SK-N-SH (cell line): ENCODE data around the gene TEPSIN. TPM values are rescaled to one million over a fixed set of nuclear protein-coding genes. Genes with fewer than 3 reads are reported as not detected.

Experiments used
- CTCF ChIA-PET: fragments of 300-600, 350-600 bp; formaldehyde crosslinking; extraction: SDS; loops from one replicate; lab custom pipeline; 2021; lab: Yijun Ruan, JAX
- POLR2A ChIA-PET: fragments of 350-600 bp; sonication (Branson Sonifier 250); formaldehyde crosslinking; extraction: SDS; loops from one replicate; lab custom pipeline; 2020; ENCODE audit warnings: antibody characterized with exemption, inconsistent platforms; lab: Yijun Ruan, JAX
- DNase-seq: peaks from one replicate; pipeline ENCODE4 v3.0.0; 2012
- H2AFZ ChIP-seq: fragments of 200-600 bp; sonication (generic); 2 replicates; pipeline ENCODE4 v1.8.1; 2016; ENCODE audit warnings: antibody characterized with exemption, mild to moderate bottlenecking, low read depth
- H3F3A ChIP-seq: fragments of 200-600 bp; sonication (generic); replicated peaks from 2 replicates; pipeline ENCODE3; 2016; ENCODE audit warnings: antibody characterized with exemption, mild to moderate bottlenecking; ENCODE audit not compliant: insufficient read depth
- H3K27ac ChIP-seq, 2 experiments: fragments of 200-500 bp in 1 of 2; fragments of 200-600 bp in 1 of 2; sonication (Bioruptor generic) in 1 of 2; sonication (generic), shearing (Covaris generic) in 1 of 2; 2 replicates each; pipeline versions ENCODE4 v1.5.1 to v1.6.1; 2014 to 2016; ENCODE audit warnings: low read depth in 2 of 2, inconsistent platforms in 1 of 2, low read length in 1 of 2, mild to moderate bottlenecking in 1 of 2, mixed read lengths in 1 of 2
- H3K27me3 ChIP-seq: fragments of 200-600 bp; sonication (generic), shearing (Covaris generic); 2 replicates; pipeline ENCODE4 v1.6.1; 2016; ENCODE audit warnings: mixed run types; ENCODE audit not compliant: insufficient read depth
- H3K36me3 ChIP-seq, 2 experiments: fragments of 200-500 bp in 1 of 2; fragments of 200-600 bp in 1 of 2; sonication (Bioruptor generic) in 1 of 2; sonication (generic) in 1 of 2; replicated peaks in 1 of 2; 2 replicates each; pipeline versions ENCODE3 to v1.5.1; 2014 to 2016; ENCODE audit warnings: low read length in 1 of 2, mild to moderate bottlenecking in 1 of 2; ENCODE audit not compliant: insufficient read depth in 2 of 2, control insufficient read depth in 1 of 2
- H3K4me1 ChIP-seq, 2 experiments: fragments of 200-500 bp in 1 of 2; fragments of 200-600 bp in 1 of 2; sonication (Bioruptor generic) in 1 of 2; sonication (generic), shearing (Covaris generic) in 1 of 2; 2 replicates each; pipeline versions ENCODE4 v1.5.1 to v1.6.1; 2014 to 2016; ENCODE audit warnings: low read depth in 1 of 2, low read length in 1 of 2, mixed run types in 1 of 2; ENCODE audit not compliant: insufficient read depth in 2 of 2, control insufficient read depth in 1 of 2
- H3K4me2 ChIP-seq: fragments of 200-600 bp; sonication (generic), shearing (Covaris generic); 2 replicates; pipeline ENCODE4 v1.6.1; 2017; ENCODE audit warnings: mixed run types
- H3K4me3 ChIP-seq, 2 experiments: fragments of 200-500 bp in 1 of 2; fragments of 200-600 bp in 1 of 2; sonication (Bioruptor generic) in 1 of 2; sonication (generic), shearing (Covaris generic) in 1 of 2; 2 replicates each; pipeline versions ENCODE4 v1.5.1 to v1.8.1; 2014 to 2016; ENCODE audit warnings: low read depth in 2 of 2, inconsistent platforms in 1 of 2, low read length in 1 of 2, mild to moderate bottlenecking in 1 of 2, mixed read lengths in 1 of 2, moderate library complexity in 1 of 2
- H3K79me2 ChIP-seq: fragments of 200-600 bp; sonication (generic); 2 replicates; pipeline ENCODE4 v1.8.1; 2017; ENCODE audit warnings: mild to moderate bottlenecking; ENCODE audit not compliant: insufficient read depth
- H3K9ac ChIP-seq: fragments of 200-600 bp; sonication (generic); 2 replicates; pipeline ENCODE4 v1.6.1; 2017; ENCODE audit warnings: mixed run types
- H3K9me2 ChIP-seq: fragments of 200-600 bp; sonication (generic); 2 replicates; pipeline ENCODE4 v1.6.1; 2017; ENCODE audit warnings: mixed run types
- H3K9me3 ChIP-seq: fragments of 200-600 bp; sonication (generic); 2 replicates; pipeline ENCODE4 v1.6.1; 2017; ENCODE audit warnings: mixed run types, mild to moderate bottlenecking, moderate library complexity
- H4K20me1 ChIP-seq: fragments of 200-600 bp; sonication (generic); 2 replicates; pipeline ENCODE4 v1.6.1; 2017; ENCODE audit warnings: mild to moderate bottlenecking, mixed run types; ENCODE audit not compliant: insufficient read depth
- EP300 ChIP-seq, 2 experiments: IDR thresholded peaks; 2 replicates each; pipeline versions ENCODE4 v1.4.0 to v1.6.1; 2012; ENCODE audit warnings: borderline replicate concordance in 1 of 2, low read depth in 1 of 2, low read length in 1 of 2
- EZH2phosphoT487 ChIP-seq: fragments of 200-600 bp; sonication (generic); IDR thresholded peaks from 2 replicates; pipeline ENCODE4 v1.6.1; 2017; ENCODE audit warnings: low read depth, mixed run types, mild to moderate bottlenecking, antibody characterized with exemption, moderate library complexity, borderline replicate concordance
- IRF3 ChIP-seq: fragments of 150-350 bp; IDR thresholded peaks from 2 replicates; pipeline ENCODE4 v1.6.1; 2016; ENCODE audit warnings: mild to moderate bottlenecking, low read depth, low read length
- JUND ChIP-seq: IDR thresholded peaks from 2 replicates; pipeline ENCODE4 v1.4.0; 2012
- MAX ChIP-seq: IDR thresholded peaks from 2 replicates; pipeline ENCODE4 v1.4.0; 2012; ENCODE audit warnings: low read depth
- MEF2A ChIP-seq: IDR thresholded peaks from 2 replicates; pipeline ENCODE4 v1.4.0; 2012; ENCODE audit warnings: low read depth, borderline replicate concordance
- REST ChIP-seq: IDR thresholded peaks from 2 replicates; pipeline ENCODE4 v1.6.1; 2012; ENCODE audit warnings: mild to moderate bottlenecking, low read depth, low read length, moderate library complexity
- RFX5 ChIP-seq: IDR thresholded peaks from 2 replicates; pipeline ENCODE4 v1.6.1; 2012; ENCODE audit warnings: mild to moderate bottlenecking, improper control_type of control experiment, low read length
- SIN3A ChIP-seq: IDR thresholded peaks from 2 replicates; pipeline ENCODE4 v1.6.1; 2012; ENCODE audit warnings: low read depth, mild to moderate bottlenecking, low read length, moderate library complexity, borderline replicate concordance
- SMC3 ChIP-seq: IDR thresholded peaks from 2 replicates; pipeline ENCODE4 v1.6.1; 2012; ENCODE audit warnings: low read depth, low read length, improper control_type of control experiment
- TEAD4 ChIP-seq: IDR thresholded peaks from 2 replicates; pipeline ENCODE4 v1.4.0; 2012; ENCODE audit warnings: mild to moderate bottlenecking, borderline replicate concordance; ENCODE audit not compliant: insufficient read depth
- USF2 ChIP-seq: fragments of 150-350 bp; IDR thresholded peaks from 2 replicates; pipeline ENCODE4 v1.6.1; 2017; ENCODE audit warnings: antibody characterized with exemption, low read length, low read depth, borderline replicate concordance
- ZBTB33 ChIP-seq: IDR thresholded peaks from 2 replicates; pipeline ENCODE4 v1.4.0; 2012; ENCODE audit warnings: low read depth, borderline replicate concordance
- WGBS: methylation state at CpG from one replicate; pipeline ENCODE4 v1.1.6; 2017; ENCODE audit warnings: low lambda C conversion rate; 5-methylcytosine and 5-hydroxymethylcytosine counted together
- polyA plus RNA-seq, 3 experiments: library from polyadenylated mRNA; depleted of rRNA; stranded (reverse); fragments of >200 nt; gene quantifications; 2 replicates each; pipeline ENCODE4 v1.2.3, GENCODE V29; 2012

Gene TEPSIN
- polyA plus RNA-seq, 1 of the 3 experiments (the other 2 are of a cell fraction): 35.3 TPM

- ChIA-PET CTCF (interaction anchor here (0.8 to 4.4 kb wide), 5 partner anchors 10 to 127 kb away, joined by 3 to 23 read pairs (median 4); partner anchors contain the start of genes NDUFAF8 and TEPSIN), POLR2A (interaction anchor here (2.7 kb wide), 1 partner anchor 9 kb away, joined by 9 read pairs; the partner anchor contains the start of genes NDUFAF8 and TEPSIN)
These were observed 9.3 kb downstream of the TEPSIN start for GRCh38 chr17:81229666-81229920.

GRCh38 chr17:81228834-81229665 is 9.8 kb downstream of the TEPSIN start:
- CTCF ChIA-PET: interaction anchor here (0.9 to 4.4 kb wide), 5 partner anchors 10 to 256 kb away, joined by 3 to 23 read pairs (median 5); partner anchors contain the start of genes NDUFAF8 and TEPSIN
- Histone ChIP-seq H3K4me3 (no peak overlapping the region), H4K20me1 (no peaks in the 10 kb centered on the region), H3K27me3 (no peaks in the 10 kb centered on the region), H3K4me1 (no peaks in the 10 kb centered on the region), H3K36me3 (peaks cover 0 to 46% of the 10 kb centered on the region in 2 experiments)
- 93% methylated on average over 32 of the region's 32 CpGs for WGBS
- TF ChIP-seq USF2 (no peak), MEF2A (no peak), SIN3A (no peak), ZBTB33 (no peak), RFX5 (no peak), TEAD4 (no peak), REST (no peak), MAX (no peak), EZH2phosphoT487 (no peak)
- TF ChIP-seq, all 33 proteins: peak for 0
- Histone ChIP-seq H3F3A (peaks cover 13% of the 10 kb centered on the region), H3K4me2 (no peak overlapping the region), H3K9me2 (no peaks in the 10 kb centered on the region), H2AFZ (no peak overlapping the region), H3K27ac (no peak overlapping the region), H3K79me2 (no peaks in the 10 kb centered on the region), H3K9me3 (no peaks in the 10 kb centered on the region), H3K9ac (no peak overlapping the region)
- POLR2A ChIA-PET: interaction anchor here (2.7 kb wide), 1 partner anchor 10 kb away, joined by 9 read pairs; the partner anchor contains the start of genes NDUFAF8 and TEPSIN
- DNase-seq: no peak

More at GRCh38 chr17:81229666-81229920, 9.3 kb downstream of the TEPSIN start:
- WGBS: 93% methylated on average over 14 of the region's 14 CpGs
- H3K4me2 ChIP-seq: no peak overlapping the region
- no peaks in the 10 kb centered on the region for H3K79me2 ChIP-seq
- H3K9ac ChIP-seq: no peak overlapping the region
- DNase-seq: no peak
- no peaks in the 10 kb centered on the region for H3K4me1 ChIP-seq
- no peaks in the 10 kb centered on the region for H4K20me1 ChIP-seq
- no peak overlapping the region for H2AFZ ChIP-seq
- no peak for TF ChIP-seq SMC3
- no peak for TF ChIP-seq IRF3
- no peak for TF ChIP-seq JUND
- TF ChIP-seq EP300 (IDR thresholded peaks at IDR 0.05; ENCODE audit: borderline replicate concordance in 1 of 2, low read depth in 1 of 2, low read length in 1 of 2): no peak
- peaks cover 0 to 46% of the 10 kb centered on the region in 2 experiments for H3K36me3 ChIP-seq
- no peaks in the 10 kb centered on the region for H3K9me3 ChIP-seq
- H3K9me2 ChIP-seq: no peaks in the 10 kb centered on the region
- no peak overlapping the region for H3K27ac ChIP-seq
- no peak overlapping the region for H3K4me3 ChIP-seq
- peaks cover 13% of the 10 kb centered on the region for H3F3A ChIP-seq
- H3K27me3 ChIP-seq: no peaks in the 10 kb centered on the region
